Subcutaneous abdominal adipose tissue (tissue), 5 donors: ENCODE data around the gene APBB2.

Source experiments
- H3K27ac ChIP-seq: one replicate; pipeline ENCODE4 v1.7.0; 2013; ENCODE audit warnings: low read depth, mild to moderate bottlenecking, inconsistent platforms, low read length, moderate library complexity
- H3K27me3 ChIP-seq, 5 donors: one replicate each; pipeline ENCODE4 v1.7.0; 2013; ENCODE audit warnings: low read length in 5 of 5, inconsistent platforms in 1 of 5; ENCODE audit not compliant: control insufficient read depth in 5 of 5, insufficient read depth in 4 of 5
- H3K36me3 ChIP-seq, 5 donors: one replicate each; pipeline ENCODE4 v1.7.0; 2013; ENCODE audit warnings: low read length in 5 of 5; ENCODE audit not compliant: control insufficient read depth in 5 of 5, insufficient read depth in 5 of 5
- H3K4me1 ChIP-seq, 5 donors: one replicate each; pipeline ENCODE4 v1.7.0; 2013; ENCODE audit warnings: low read length in 5 of 5, mild to moderate bottlenecking in 3 of 5, moderate library complexity in 1 of 5; ENCODE audit not compliant: control insufficient read depth in 5 of 5, insufficient read depth in 5 of 5
- H3K4me3 ChIP-seq, 5 donors: one replicate each; pipeline ENCODE4 v1.7.0; 2013; ENCODE audit warnings: low read length in 5 of 5, low read depth in 1 of 5
- H3K9ac ChIP-seq, 5 donors: one replicate each; pipeline ENCODE4 v1.7.0; 2013; ENCODE audit warnings: low read length in 5 of 5, mild to moderate bottlenecking in 4 of 5, moderate library complexity in 3 of 5
- H3K9me3 ChIP-seq, 5 donors: one replicate each; pipeline ENCODE4 v1.7.0; 2013; ENCODE audit warnings: low read length in 5 of 5; ENCODE audit not compliant: control insufficient read depth in 5 of 5
- donor health status: healthy.
- donor health status: healthy.
- donor health status: healthy.
- donor health status: healthy.
- donor health status: healthy.

APBB2 gene

GRCh38 chr4:40986375-40986774 is 228.0 kb downstream of the APBB2 start:
- no peak overlapping the region for H3K4me3 ChIP-seq
- H3K9ac ChIP-seq = no peak overlapping the region
- H3K36me3 ChIP-seq = no peaks in the 10 kb centered on the region
- H3K4me1 ChIP-seq = peaks cover 2 to 41% (median 19%) of the 10 kb centered on the region in 5 donors
- H3K9me3 ChIP-seq = no peaks in the 10 kb centered on the region
- H3K27me3 ChIP-seq = no peaks in the 10 kb centered on the region
- no peak overlapping the region for H3K27ac ChIP-seq

GRCh38 chr4:40984051-40984450 is 230.3 kb downstream of the APBB2 start:
- Histone ChIP-seq H3K27me3 (no peaks in the 10 kb centered on the region), H3K9ac (peak overlapping the region in 1 of 5 donors; percentile 35), H3K4me1 (peaks cover 2 to 26% (median 14%) of the 10 kb centered on the region in 5 donors), H3K36me3 (no peaks in the 10 kb centered on the region), H3K9me3 (peaks cover 0 to 3% (median 0%) of the 10 kb centered on the region in 5 donors), H3K27ac (peak overlapping the region; percentile 37), H3K4me3 (no peak overlapping the region)

- H3K9ac ChIP-seq = no peak overlapping the region
- H3K4me3 ChIP-seq = no peak overlapping the region
- no peaks in the 10 kb centered on the region for H3K27me3 ChIP-seq
- H3K4me1 ChIP-seq = peaks cover 0 to 12% (median 7%) of the 10 kb centered on the region in 5 donors
- no peak overlapping the region for H3K27ac ChIP-seq
- peaks cover 0 to 3% (median 0%) of the 10 kb centered on the region in 5 donors for H3K36me3 ChIP-seq
- H3K9me3 ChIP-seq = peaks cover 0 to 3% (median 0%) of the 10 kb centered on the region in 5 donors
Observed at GRCh38 chr4:40980318-40980883, 233.9 kb downstream of the APBB2 start.

GRCh38 chr4:40978548-40978947 is 235.8 kb downstream of the APBB2 start:
- no peak overlapping the region for H3K4me3 ChIP-seq

GRCh38 chr4:40976343-40976742 is 238.0 kb downstream of the APBB2 start:
- Histone ChIP-seq H3K36me3 (peaks cover 0 to 3% (median 0%) of the 10 kb centered on the region in 5 donors), H3K4me1 (no peaks in the 10 kb centered on the region), H3K4me3 (no peak overlapping the region), H3K27ac (no peak overlapping the region), H3K27me3 (no peaks in the 10 kb centered on the region), H3K9ac (no peak overlapping the region), H3K9me3 (peaks cover 0 to 3% (median 0%) of the 10 kb centered on the region in 5 donors)

More at GRCh38 chr4:40978548-40978947, 235.8 kb downstream of the APBB2 start:
- Histone ChIP-seq H3K36me3 (peaks cover 0 to 3% (median 0%) of the 10 kb centered on the region in 5 donors), H3K9me3 (peaks cover 0 to 3% (median 0%) of the 10 kb centered on the region in 5 donors), H3K9ac (no peak overlapping the region), H3K27me3 (no peaks in the 10 kb centered on the region), H3K4me1 (peaks cover 0 to 2% (median 0%) of the 10 kb centered on the region in 5 donors), H3K27ac (no peak overlapping the region)

- Histone ChIP-seq H3K27me3 (no peaks in the 10 kb centered on the region), H3K9me3 (no peaks in the 10 kb centered on the region), H3K4me1 (peaks cover 0 to 8% (median 6%) of the 10 kb centered on the region in 5 donors), H3K4me3 (no peak overlapping the region), H3K27ac (no peak overlapping the region), H3K36me3 (peaks cover 0 to 2% (median 0%) of the 10 kb centered on the region in 5 donors), H3K9ac (no peak overlapping the region)
Observed at GRCh38 chr4:40972722-40973121, 241.6 kb downstream of the APBB2 start.

GRCh38 chr4:40971338-40971737 is 243.0 kb downstream of the APBB2 start:
- no peaks in the 10 kb centered on the region for H3K9me3 ChIP-seq
- H3K4me1 ChIP-seq = peaks cover 0 to 20% (median 18%) of the 10 kb centered on the region in 5 donors
- no peak overlapping the region for H3K4me3 ChIP-seq
- no peaks in the 10 kb centered on the region for H3K27me3 ChIP-seq
- H3K9ac ChIP-seq = no peak overlapping the region
- no peak overlapping the region for H3K27ac ChIP-seq
- H3K36me3 ChIP-seq = peaks cover 0 to under 1% (median 0%) of the 10 kb centered on the region in 5 donors

GRCh38 chr4:40969501-40969900 is 244.8 kb downstream of the APBB2 start:
- Histone ChIP-seq H3K9ac (no peak overlapping the region), H3K27me3 (no peaks in the 10 kb centered on the region), H3K36me3 (peaks cover 0 to 2% (median 0%) of the 10 kb centered on the region in 5 donors), H3K4me3 (no peak overlapping the region), H3K4me1 (peaks cover 0 to 20% (median 18%) of the 10 kb centered on the region in 5 donors), H3K27ac (no peak overlapping the region), H3K9me3 (no peaks in the 10 kb centered on the region)

GRCh38 chr4:40967550-40967949 is 246.8 kb downstream of the APBB2 start:
- no peaks in the 10 kb centered on the region for H3K27me3 ChIP-seq
- peaks cover 0 to 37% (median 20%) of the 10 kb centered on the region in 5 donors for H3K4me1 ChIP-seq
- peak overlapping the region in 2 of 5 donors; percentile 30 to 63 for H3K9ac ChIP-seq
- H3K36me3 ChIP-seq = peaks cover 0 to 2% (median 0%) of the 10 kb centered on the region in 5 donors
- peak overlapping the region; percentile 63 for H3K27ac ChIP-seq
- no peak overlapping the region for H3K4me3 ChIP-seq
- no peaks in the 10 kb centered on the region for H3K9me3 ChIP-seq

- no peak overlapping the region for H3K4me3 ChIP-seq
- no peaks in the 10 kb centered on the region for H3K27me3 ChIP-seq
- no peaks in the 10 kb centered on the region for H3K9me3 ChIP-seq
- H3K36me3 ChIP-seq = peaks cover 0 to 2% (median 0%) of the 10 kb centered on the region in 5 donors
- no peak overlapping the region for H3K27ac ChIP-seq
- H3K4me1 ChIP-seq = peaks cover 0 to 39% (median 21%) of the 10 kb centered on the region in 5 donors
- H3K9ac ChIP-seq = no peak overlapping the region
Observed at GRCh38 chr4:40966091-40966490, 248.3 kb downstream of the APBB2 start.
